ENCODE results near the gene SYT8. TPM values are rescaled to one million over a fixed set of nuclear protein-coding genes. Genes with fewer than 3 reads are reported as not detected.

Gene SYT8
- total and polyA plus RNA-seq, 2 of the 8 experiments (the other 6 are each of a cell fraction or from before 2014, with no cell fraction given): not detected

- TF ChIP-seq JUND (IDR thresholded peaks at IDR 0.05; ENCODE audit: low read length) (no peak), TAF7 (optimal IDR thresholded peaks at IDR 0.05; ENCODE audit: borderline replicate concordance, low read depth, low read length) (no peak), SIN3A (conservative IDR thresholded peaks at IDR 0.05 in 1 of 2, IDR thresholded peaks at IDR 0.05 in 1 of 2; ENCODE audit: low read depth in 1 of 2, low read length in 2 of 2) (no peak), E2F6 (IDR thresholded peaks at IDR 0.05) (no peak)
Observed at GRCh38 chr11:1793081-1793480, 41.7 kb upstream of the SYT8 start (continued).
